SK-N-SH (cell line): ENCODE data around the gene THOP1. TPM values are rescaled to one million over a fixed set of nuclear protein-coding genes. Genes with fewer than 3 reads are reported as not detected.

Source experiments
- CTCF ChIA-PET: fragments of 300-600, 350-600 bp; formaldehyde crosslinking; extraction: SDS; loops from one replicate; lab custom pipeline; 2021; lab: Yijun Ruan, JAX
- POLR2A ChIA-PET: fragments of 350-600 bp; sonication (Branson Sonifier 250); formaldehyde crosslinking; extraction: SDS; loops from one replicate; lab custom pipeline; 2020; ENCODE audit warnings: antibody characterized with exemption, inconsistent platforms; lab: Yijun Ruan, JAX
- DNase-seq: peaks from one replicate; pipeline ENCODE4 v3.0.0; 2012
- H2AFZ ChIP-seq: fragments of 200-600 bp; sonication (generic); 2 replicates; pipeline ENCODE4 v1.8.1; 2016; ENCODE audit warnings: antibody characterized with exemption, mild to moderate bottlenecking, low read depth
- H3F3A ChIP-seq: fragments of 200-600 bp; sonication (generic); replicated peaks from 2 replicates; pipeline ENCODE3; 2016; ENCODE audit warnings: antibody characterized with exemption, mild to moderate bottlenecking; ENCODE audit not compliant: insufficient read depth
- H3K27ac ChIP-seq, 2 experiments: fragments of 200-500 bp in 1 of 2; fragments of 200-600 bp in 1 of 2; sonication (Bioruptor generic) in 1 of 2; sonication (generic), shearing (Covaris generic) in 1 of 2; 2 replicates each; pipeline versions ENCODE4 v1.5.1 to v1.6.1; 2014 to 2016; ENCODE audit warnings: low read depth in 2 of 2, inconsistent platforms in 1 of 2, low read length in 1 of 2, mild to moderate bottlenecking in 1 of 2, mixed read lengths in 1 of 2
- H3K27me3 ChIP-seq: fragments of 200-600 bp; sonication (generic), shearing (Covaris generic); 2 replicates; pipeline ENCODE4 v1.6.1; 2016; ENCODE audit warnings: mixed run types; ENCODE audit not compliant: insufficient read depth
- H3K36me3 ChIP-seq, 2 experiments: fragments of 200-500 bp in 1 of 2; fragments of 200-600 bp in 1 of 2; sonication (Bioruptor generic) in 1 of 2; sonication (generic) in 1 of 2; replicated peaks in 1 of 2; 2 replicates each; pipeline versions ENCODE3 to v1.5.1; 2014 to 2016; ENCODE audit warnings: low read length in 1 of 2, mild to moderate bottlenecking in 1 of 2; ENCODE audit not compliant: insufficient read depth in 2 of 2, control insufficient read depth in 1 of 2
- H3K4me1 ChIP-seq, 2 experiments: fragments of 200-500 bp in 1 of 2; fragments of 200-600 bp in 1 of 2; sonication (Bioruptor generic) in 1 of 2; sonication (generic), shearing (Covaris generic) in 1 of 2; 2 replicates each; pipeline versions ENCODE4 v1.5.1 to v1.6.1; 2014 to 2016; ENCODE audit warnings: low read depth in 1 of 2, low read length in 1 of 2, mixed run types in 1 of 2; ENCODE audit not compliant: insufficient read depth in 2 of 2, control insufficient read depth in 1 of 2
- H3K4me2 ChIP-seq: fragments of 200-600 bp; sonication (generic), shearing (Covaris generic); 2 replicates; pipeline ENCODE4 v1.6.1; 2017; ENCODE audit warnings: mixed run types
- H3K4me3 ChIP-seq, 2 experiments: fragments of 200-500 bp in 1 of 2; fragments of 200-600 bp in 1 of 2; sonication (Bioruptor generic) in 1 of 2; sonication (generic), shearing (Covaris generic) in 1 of 2; 2 replicates each; pipeline versions ENCODE4 v1.5.1 to v1.8.1; 2014 to 2016; ENCODE audit warnings: low read depth in 2 of 2, inconsistent platforms in 1 of 2, low read length in 1 of 2, mild to moderate bottlenecking in 1 of 2, mixed read lengths in 1 of 2, moderate library complexity in 1 of 2
- H3K79me2 ChIP-seq: fragments of 200-600 bp; sonication (generic); 2 replicates; pipeline ENCODE4 v1.8.1; 2017; ENCODE audit warnings: mild to moderate bottlenecking; ENCODE audit not compliant: insufficient read depth
- H3K9ac ChIP-seq: fragments of 200-600 bp; sonication (generic); 2 replicates; pipeline ENCODE4 v1.6.1; 2017; ENCODE audit warnings: mixed run types
- H3K9me2 ChIP-seq: fragments of 200-600 bp; sonication (generic); 2 replicates; pipeline ENCODE4 v1.6.1; 2017; ENCODE audit warnings: mixed run types
- H3K9me3 ChIP-seq: fragments of 200-600 bp; sonication (generic); 2 replicates; pipeline ENCODE4 v1.6.1; 2017; ENCODE audit warnings: mixed run types, mild to moderate bottlenecking, moderate library complexity
- H4K20me1 ChIP-seq: fragments of 200-600 bp; sonication (generic); 2 replicates; pipeline ENCODE4 v1.6.1; 2017; ENCODE audit warnings: mild to moderate bottlenecking, mixed run types; ENCODE audit not compliant: insufficient read depth
- CHD2 ChIP-seq: fragments of 150-350 bp; IDR thresholded peaks from 2 replicates; pipeline ENCODE4 v1.6.1; 2018; ENCODE audit warnings: low read length; ENCODE audit not compliant: partially characterized antibody
- EP300 ChIP-seq, 2 experiments: IDR thresholded peaks; 2 replicates each; pipeline versions ENCODE4 v1.4.0 to v1.6.1; 2012; ENCODE audit warnings: borderline replicate concordance in 1 of 2, low read depth in 1 of 2, low read length in 1 of 2
- EZH2phosphoT487 ChIP-seq: fragments of 200-600 bp; sonication (generic); IDR thresholded peaks from 2 replicates; pipeline ENCODE4 v1.6.1; 2017; ENCODE audit warnings: low read depth, mixed run types, mild to moderate bottlenecking, antibody characterized with exemption, moderate library complexity, borderline replicate concordance
- FOSL2 ChIP-seq: IDR thresholded peaks from 2 replicates; pipeline ENCODE4 v1.4.0; 2012; ENCODE audit warnings: low read depth, mild to moderate bottlenecking, moderate library complexity, borderline replicate concordance
- FOXJ3 ChIP-seq: sonication (generic); formaldehyde crosslinking; IDR thresholded peaks from 2 replicates; pipeline ENCODE4 v1.5.1; 2020; ENCODE audit warnings: mild to moderate bottlenecking, missing genetic modification reagents
- FOXM1 ChIP-seq: IDR thresholded peaks from 2 replicates; pipeline ENCODE4 v1.4.0; 2012; ENCODE audit warnings: low read depth, mild to moderate bottlenecking
- MXI1 ChIP-seq: IDR thresholded peaks from 2 replicates; pipeline ENCODE4 v1.6.1; 2012; ENCODE audit warnings: mild to moderate bottlenecking, low read depth, low read length, improper control_type of control experiment
- NFIC ChIP-seq: IDR thresholded peaks from 2 replicates; pipeline ENCODE4 v1.4.0; 2012; ENCODE audit warnings: borderline replicate concordance
- POLR2AphosphoS5 ChIP-seq: IDR thresholded peaks from 2 replicates; pipeline ENCODE4 v1.6.1; 2012; ENCODE audit warnings: low read depth, low read length
- RAD21 ChIP-seq: IDR thresholded peaks from 2 replicates; pipeline ENCODE4 v1.6.1; 2012; ENCODE audit warnings: mild to moderate bottlenecking, low read length
- RCOR1 ChIP-seq: fragments of 150-350 bp; IDR thresholded peaks from 2 replicates; pipeline ENCODE4 v1.6.1; 2017; ENCODE audit warnings: antibody characterized with exemption, low read length
- REST ChIP-seq: IDR thresholded peaks from 2 replicates; pipeline ENCODE4 v1.6.1; 2012; ENCODE audit warnings: mild to moderate bottlenecking, low read depth, low read length, moderate library complexity
- RFX5 ChIP-seq: IDR thresholded peaks from 2 replicates; pipeline ENCODE4 v1.6.1; 2012; ENCODE audit warnings: mild to moderate bottlenecking, improper control_type of control experiment, low read length
- SIN3A ChIP-seq: IDR thresholded peaks from 2 replicates; pipeline ENCODE4 v1.6.1; 2012; ENCODE audit warnings: low read depth, mild to moderate bottlenecking, low read length, moderate library complexity, borderline replicate concordance
- SMC3 ChIP-seq: IDR thresholded peaks from 2 replicates; pipeline ENCODE4 v1.6.1; 2012; ENCODE audit warnings: low read depth, low read length, improper control_type of control experiment
- USF1 ChIP-seq: IDR thresholded peaks from 2 replicates; pipeline ENCODE4 v1.4.0; 2012; ENCODE audit warnings: low read depth, borderline replicate concordance
- YY1 ChIP-seq: IDR thresholded peaks from 2 replicates; pipeline ENCODE4 v1.4.0; 2012; ENCODE audit warnings: low read depth, mild to moderate bottlenecking
- WGBS: methylation state at CpG from one replicate; pipeline ENCODE4 v1.1.6; 2017; ENCODE audit warnings: low lambda C conversion rate; 5-methylcytosine and 5-hydroxymethylcytosine counted together
- polyA plus RNA-seq, 3 experiments: library from polyadenylated mRNA; depleted of rRNA; stranded (reverse); fragments of >200 nt; gene quantifications; 2 replicates each; pipeline ENCODE4 v1.2.3, GENCODE V29; 2012
- TF ChIP-seq, protein P1 (sequence below): fragments of 150-350 bp; IDR thresholded peaks from 2 replicates; pipeline ENCODE4 v1.6.1; 2016; ENCODE audit warnings: mild to moderate bottlenecking, low read depth, low read length

Gene THOP1
- polyA plus RNA-seq, 1 of the 3 experiments (the other 2 are of a cell fraction), result 138 TPM

DNA sequence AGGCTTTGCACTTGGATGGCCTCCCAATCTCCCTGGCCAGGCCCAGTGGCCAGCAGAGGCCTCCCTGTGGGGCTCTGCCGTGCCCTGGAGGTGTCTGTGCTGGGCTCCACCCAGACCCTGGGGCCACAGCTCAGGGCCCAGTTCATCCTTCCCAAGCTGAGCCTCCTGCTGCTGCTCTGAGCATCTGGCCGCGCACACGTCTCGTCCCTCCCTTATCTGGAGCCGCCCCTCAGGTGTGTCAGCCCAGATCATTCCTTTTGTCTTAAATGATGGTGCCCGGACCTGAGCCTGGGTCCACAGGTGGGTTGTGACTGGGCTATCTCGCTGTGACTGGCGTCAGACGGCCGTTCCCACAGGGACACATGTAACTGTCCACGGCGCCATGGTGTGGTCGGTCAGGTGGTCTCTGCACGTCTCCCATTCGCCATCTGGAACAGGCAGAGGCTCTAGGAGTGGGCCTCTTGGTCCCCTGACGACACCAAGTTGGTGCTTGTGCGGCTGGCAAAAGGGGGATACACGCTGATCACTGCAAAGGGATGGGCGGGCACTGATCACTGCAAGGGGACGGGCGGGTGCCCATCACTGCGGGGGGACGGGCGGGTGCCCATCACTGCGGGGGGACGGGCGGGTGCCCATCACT is 20.1 kb downstream of the THOP1 start:
- 97% methylated on average over 21 of the region's 28 CpGs for WGBS
- H3K36me3 ChIP-seq, result peaks cover 7 to 70% of the 10 kb centered on the region in 2 experiments
- H3K79me2 ChIP-seq, result no peaks in the 10 kb centered on the region
- no peaks in the 10 kb centered on the region for H3K9me3 ChIP-seq
- no peak overlapping the region for H3K27ac ChIP-seq
- ChIA-PET POLR2A (no interaction called here), CTCF (no interaction called here)
- no peak overlapping the region for H3K4me3 ChIP-seq
- no peaks in the 10 kb centered on the region for H3K27me3 ChIP-seq
- DNase-seq, result no peak
- H3F3A ChIP-seq, result no peaks in the 10 kb centered on the region
- H3K9ac ChIP-seq, result no peak overlapping the region
- TF ChIP-seq SIN3A (no peak), POLR2AphosphoS5 (no peak), RAD21 (no peak), NFIC (no peak)
- no peaks in the 10 kb centered on the region for H3K4me1 ChIP-seq
- H3K9me2 ChIP-seq, result no peaks in the 10 kb centered on the region
- no peak overlapping the region for H3K4me2 ChIP-seq
- H4K20me1 ChIP-seq, result no peaks in the 10 kb centered on the region
- no peak overlapping the region for H2AFZ ChIP-seq

DNA sequence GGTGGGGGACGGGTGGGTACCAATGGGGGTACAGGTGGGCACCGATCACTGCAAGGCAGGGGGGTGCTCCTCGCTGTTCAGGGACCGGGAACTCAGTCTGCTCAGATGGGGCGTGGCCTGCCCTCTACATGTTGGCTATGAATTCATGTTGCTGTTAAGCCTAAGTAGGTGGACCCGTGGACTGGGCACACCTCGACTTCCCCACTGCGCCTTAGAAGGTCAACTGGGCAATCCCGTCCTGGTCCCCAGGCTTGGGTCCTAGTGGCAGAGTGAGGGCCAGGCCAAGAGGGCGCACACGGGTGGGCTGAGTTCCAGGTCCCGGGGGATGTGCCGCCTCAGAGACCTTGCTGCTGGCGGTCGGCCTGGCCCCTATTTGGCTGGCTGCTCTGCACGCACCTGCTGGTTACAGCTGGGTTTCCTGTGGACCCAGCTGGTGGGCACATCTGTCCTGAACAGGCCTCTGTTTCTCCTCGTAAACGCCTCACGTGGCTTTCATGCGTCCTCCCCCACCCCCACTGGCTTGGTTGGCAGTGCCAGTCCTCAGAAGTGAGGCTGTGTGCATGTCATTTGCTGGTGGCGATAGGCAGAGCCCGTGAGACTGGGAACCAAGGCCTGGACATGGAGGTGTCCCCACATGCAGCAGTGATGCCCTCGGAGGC is 20.8 kb downstream of the THOP1 start:
- H3F3A ChIP-seq, result no peaks in the 10 kb centered on the region
- CTCF ChIA-PET, result interaction anchor here (1.4 kb wide), 1 partner anchor 13 kb away, joined by 4 read pairs; no protein-coding TSS in a partner anchor
- no peak overlapping the region for H3K4me2 ChIP-seq
- no peaks in the 10 kb centered on the region for H4K20me1 ChIP-seq
- peak; percentile 20 for DNase-seq
- no peaks in the 10 kb centered on the region for H3K9me2 ChIP-seq
- H3K27me3 ChIP-seq, result no peaks in the 10 kb centered on the region
- H3K4me1 ChIP-seq, result no peaks in the 10 kb centered on the region
- H3K4me3 ChIP-seq, result no peak overlapping the region
- TF ChIP-seq SIN3A (no peak), EP300 (IDR thresholded peaks at IDR 0.05; ENCODE audit: borderline replicate concordance in 1 of 2, low read depth in 1 of 2, low read length in 1 of 2) (no peak), FOXM1 (no peak), FOSL2 (no peak), RCOR1 (no peak), YY1 (no peak), MXI1 (no peak), REST (no peak), USF1 (no peak), FOXJ3 (no peak), RFX5 (no peak), CHD2 (no peak), EZH2phosphoT487 (no peak), SMC3 (no peak)
- TF ChIP-seq, protein P1, sequence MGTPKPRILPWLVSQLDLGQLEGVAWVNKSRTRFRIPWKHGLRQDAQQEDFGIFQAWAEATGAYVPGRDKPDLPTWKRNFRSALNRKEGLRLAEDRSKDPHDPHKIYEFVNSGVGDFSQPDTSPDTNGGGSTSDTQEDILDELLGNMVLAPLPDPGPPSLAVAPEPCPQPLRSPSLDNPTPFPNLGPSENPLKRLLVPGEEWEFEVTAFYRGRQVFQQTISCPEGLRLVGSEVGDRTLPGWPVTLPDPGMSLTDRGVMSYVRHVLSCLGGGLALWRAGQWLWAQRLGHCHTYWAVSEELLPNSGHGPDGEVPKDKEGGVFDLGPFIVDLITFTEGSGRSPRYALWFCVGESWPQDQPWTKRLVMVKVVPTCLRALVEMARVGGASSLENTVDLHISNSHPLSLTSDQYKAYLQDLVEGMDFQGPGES, result no peak
- no peak overlapping the region for H3K27ac ChIP-seq
- no peak overlapping the region for H3K9ac ChIP-seq
- H3K36me3 ChIP-seq, result peaks cover 7 to 70% of the 10 kb centered on the region in 2 experiments
- POLR2A ChIA-PET, result no interaction called here
- 98% methylated on average over 9 of the region's 23 CpGs for WGBS
- H2AFZ ChIP-seq, result no peak overlapping the region
- H3K79me2 ChIP-seq, result no peaks in the 10 kb centered on the region
- H3K9me3 ChIP-seq, result no peaks in the 10 kb centered on the region
